ENCODE results near the gene CCL28.
"Not testable (repeated sequence)": the region's sequence is repeated elsewhere in the genome, so short reads cannot be mapped to it uniquely, and the experiment has no call there.

CCL28 gene

GRCh38 chr5:43376496-43377140 lies 35.6 kb downstream of the CCL28 start:
- Mint-ChIP-seq H3K36me3 (ENCODE audit: low read depth) (no peaks in the 10 kb centered on the region), H3K9me3 (no peaks in the 10 kb centered on the region), H3K4me1 (no peaks in the 10 kb centered on the region), H3K27ac (no peak overlapping the region), H3K27me3 (ENCODE audit: low read depth) (no peaks in the 10 kb centered on the region), H3K4me3 (no peak overlapping the region)
- TF ChIP-seq CTCF (IDR thresholded peaks at IDR 0.05; ENCODE audit: unreplicated experiment in 3 of 3), result no peak

GRCh38 chr5:43371821-43372220 lies 40.4 kb downstream of the CCL28 start:
- Mint-ChIP-seq H3K4me1 (no peaks in the 10 kb centered on the region), H3K36me3 (ENCODE audit: low read depth) (no peaks in the 10 kb centered on the region), H3K9me3 (peaks cover 5% of the 10 kb centered on the region), H3K27ac (no peak overlapping the region), H3K4me3 (no peak overlapping the region), H3K27me3 (ENCODE audit: low read depth) (no peaks in the 10 kb centered on the region)
- TF ChIP-seq CTCF (IDR thresholded peaks at IDR 0.05; ENCODE audit: unreplicated experiment in 3 of 3), result no peak

GRCh38 chr5:43370352-43370751 lies 41.8 kb downstream of the CCL28 start:
- Mint-ChIP-seq H3K4me3 (no peak overlapping the region), H3K4me1 (no peaks in the 10 kb centered on the region), H3K36me3 (ENCODE audit: low read depth) (no peaks in the 10 kb centered on the region), H3K9me3 (peaks cover 7% of the 10 kb centered on the region), H3K27me3 (ENCODE audit: low read depth) (peaks cover 4% of the 10 kb centered on the region), H3K27ac (no peak overlapping the region)
- TF ChIP-seq CTCF (IDR thresholded peaks at IDR 0.05; ENCODE audit: unreplicated experiment in 3 of 3), result no peak

DNA sequence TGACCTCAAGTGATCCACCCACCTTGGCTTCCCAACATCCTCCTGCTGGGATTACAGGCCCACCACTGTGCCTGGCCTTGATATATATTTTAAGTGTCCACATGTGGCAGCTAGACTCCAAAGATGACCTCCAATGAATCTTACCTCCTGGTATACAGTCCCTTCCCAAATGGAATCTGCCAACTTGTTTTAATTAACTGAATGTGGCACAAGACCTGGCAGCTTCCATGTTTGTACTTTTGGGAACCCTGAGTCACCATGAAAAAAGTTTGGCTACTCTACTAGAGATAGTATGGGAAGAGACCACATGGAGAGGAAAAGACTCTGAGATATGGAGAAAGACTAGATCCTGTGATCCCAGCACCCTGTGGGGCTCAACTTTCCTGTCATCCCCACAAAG lies 42.5 kb downstream of the CCL28 start:
- H3K27ac Mint-ChIP-seq, result no peak overlapping the region

GRCh38 chr5:43367909-43368669 lies 44.1 kb downstream of the CCL28 start:
- H3K27me3 Mint-ChIP-seq (ENCODE audit: low read depth), result peaks cover 4% of the 10 kb centered on the region
- H3K27ac Mint-ChIP-seq, result no peak overlapping the region
- no peak for TF ChIP-seq CTCF (IDR thresholded peaks at IDR 0.05; ENCODE audit: unreplicated experiment in 3 of 3)
- no peaks in the 10 kb centered on the region for H3K4me1 Mint-ChIP-seq
- no peak overlapping the region for H3K4me3 Mint-ChIP-seq
- no peaks in the 10 kb centered on the region for H3K36me3 Mint-ChIP-seq (ENCODE audit: low read depth)
- peaks cover 7% of the 10 kb centered on the region for H3K9me3 Mint-ChIP-seq

More for the DNA sequence above, 42.5 kb downstream of the CCL28 start:
- Mint-ChIP-seq H3K9me3 (peaks cover 7% of the 10 kb centered on the region), H3K4me3 (no peak overlapping the region), H3K4me1 (no peaks in the 10 kb centered on the region), H3K27me3 (ENCODE audit: low read depth) (peaks cover 4% of the 10 kb centered on the region), H3K36me3 (ENCODE audit: low read depth) (no peaks in the 10 kb centered on the region)
- TF ChIP-seq CTCF (IDR thresholded peaks at IDR 0.05; ENCODE audit: unreplicated experiment in 3 of 3), result no peak

- no peak overlapping the region for H3K27ac Mint-ChIP-seq
These were observed 44.7 kb downstream of the CCL28 start for GRCh38 chr5:43367453-43367852.

DNA sequence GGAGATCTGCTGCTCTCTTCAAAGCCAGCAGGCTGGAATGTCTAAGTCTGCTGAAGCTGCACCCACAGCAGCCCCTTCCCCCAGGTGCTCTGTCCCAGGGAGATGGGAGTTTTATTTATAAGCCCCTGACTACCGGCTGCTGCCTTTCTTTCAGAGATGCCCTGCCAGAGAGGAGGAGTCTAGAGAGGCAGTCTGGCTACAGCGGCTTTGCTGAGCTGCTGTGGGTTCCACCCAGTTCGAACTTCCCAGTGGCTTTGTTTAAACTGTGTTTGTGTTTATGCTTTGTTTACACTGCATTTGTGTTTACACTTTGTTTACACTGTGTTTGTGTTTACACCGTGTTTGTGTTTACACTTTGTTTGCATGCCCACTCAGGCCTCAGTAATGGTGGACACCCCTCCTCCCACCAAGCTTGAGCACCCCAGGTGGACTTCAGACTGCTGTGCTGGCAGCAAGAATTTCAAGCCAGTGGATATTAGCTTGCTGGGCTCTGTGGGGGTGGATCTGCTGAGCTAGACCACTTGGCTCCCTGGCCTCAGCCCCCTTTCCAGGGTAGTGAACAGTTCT lies 45.4 kb downstream of the CCL28 start:
- peaks cover 10% of the 10 kb centered on the region for H3K9me3 Mint-ChIP-seq
- H3K27ac Mint-ChIP-seq; H3K27me3 Mint-ChIP-seq (ENCODE audit: low read depth); H3K4me3 Mint-ChIP-seq; H3K4me1 Mint-ChIP-seq; H3K36me3 Mint-ChIP-seq (ENCODE audit: low read depth): not testable (repeated sequence)

More at GRCh38 chr5:43367453-43367852, 44.7 kb downstream of the CCL28 start:
- H3K4me1 Mint-ChIP-seq, result no peaks in the 10 kb centered on the region
- no peaks in the 10 kb centered on the region for H3K36me3 Mint-ChIP-seq (ENCODE audit: low read depth)
- peaks cover 9% of the 10 kb centered on the region for H3K9me3 Mint-ChIP-seq
- H3K27me3 Mint-ChIP-seq (ENCODE audit: low read depth), result peaks cover 4% of the 10 kb centered on the region
- no peak for TF ChIP-seq CTCF (IDR thresholded peaks at IDR 0.05; ENCODE audit: unreplicated experiment in 3 of 3)
- no peak overlapping the region for H3K4me3 Mint-ChIP-seq

- H3K27me3 Mint-ChIP-seq (ENCODE audit: low read depth), result not testable (repeated sequence)
These were observed 47.0 kb downstream of the CCL28 start for GRCh38 chr5:43365155-43365554.

More at GRCh38 chr5:43365155-43365554, 47.0 kb downstream of the CCL28 start:
- peaks cover 19% of the 10 kb centered on the region for H3K9me3 Mint-ChIP-seq
- H3K27ac Mint-ChIP-seq; H3K4me3 Mint-ChIP-seq; H3K36me3 Mint-ChIP-seq (ENCODE audit: low read depth); H3K4me1 Mint-ChIP-seq: not testable (repeated sequence)
